Cerebellar cortex (tissue), 1 donor: ENCODE results near the gene RAPGEF4.

Source experiments
- DNase-seq: peaks from one replicate; pipeline ENCODE4 v3.0.0-alpha.2; 2015; ENCODE audit warnings: low spot score

RAPGEF4 gene

DNA sequence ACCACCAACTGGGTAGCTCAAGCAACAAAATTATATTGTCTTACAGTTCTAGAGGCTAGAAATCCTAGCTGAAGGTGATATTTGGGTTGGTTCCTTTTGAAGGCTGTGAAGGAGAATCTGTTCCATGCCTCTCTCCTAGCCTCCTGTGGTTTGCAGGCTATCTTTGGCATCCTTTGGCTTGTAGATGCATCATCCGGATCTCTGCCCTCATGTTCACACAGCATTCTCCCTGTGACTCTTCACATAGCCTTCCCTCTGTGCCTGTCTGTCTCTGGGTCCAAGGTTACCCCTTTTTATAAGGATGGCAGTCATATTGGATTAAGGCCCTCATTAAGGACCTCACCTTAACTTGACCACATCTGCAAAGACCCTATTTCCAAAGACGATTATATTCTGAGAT is 261.4 kb downstream of the RAPGEF4 start:
- no peak for DNase-seq

- no peak for DNase-seq
These were observed 263.1 kb downstream of the RAPGEF4 start for GRCh38 chr2:172998547-172999272.

DNA sequence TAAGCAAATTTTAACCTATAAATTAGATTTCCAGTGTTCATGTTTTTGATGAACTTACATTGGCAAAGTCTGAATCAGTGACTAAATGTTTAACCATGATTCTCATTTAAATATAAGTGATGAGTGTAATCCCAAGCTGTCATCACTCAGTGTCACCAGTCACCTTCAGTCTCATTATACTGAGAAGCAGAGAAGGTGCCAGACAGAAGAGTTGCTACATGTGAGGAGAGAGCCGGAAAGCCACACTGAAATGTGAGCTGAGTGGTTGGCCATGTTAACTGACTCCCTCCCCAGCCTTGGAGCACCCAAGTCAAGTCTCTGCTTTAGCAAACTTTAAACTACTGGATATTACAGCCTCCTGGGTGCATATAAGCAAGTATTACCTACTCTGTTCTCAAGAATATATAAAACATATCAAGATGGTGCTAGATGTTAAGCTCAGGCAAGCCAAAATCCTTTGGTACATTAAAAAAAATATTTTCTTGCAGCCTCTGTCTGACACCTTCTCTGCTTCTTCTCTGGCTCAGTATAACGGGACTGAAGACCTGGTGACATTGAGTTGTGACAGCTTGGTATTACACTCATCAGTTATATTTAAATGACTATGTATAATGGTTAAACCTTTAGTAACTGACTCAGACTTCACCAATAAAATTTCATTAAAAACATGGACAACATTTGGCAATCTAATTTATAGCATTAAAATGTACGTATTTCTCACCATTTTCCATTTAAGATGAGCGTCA is 264.2 kb downstream of the RAPGEF4 start:
- DNase-seq, result no peak

DNA sequence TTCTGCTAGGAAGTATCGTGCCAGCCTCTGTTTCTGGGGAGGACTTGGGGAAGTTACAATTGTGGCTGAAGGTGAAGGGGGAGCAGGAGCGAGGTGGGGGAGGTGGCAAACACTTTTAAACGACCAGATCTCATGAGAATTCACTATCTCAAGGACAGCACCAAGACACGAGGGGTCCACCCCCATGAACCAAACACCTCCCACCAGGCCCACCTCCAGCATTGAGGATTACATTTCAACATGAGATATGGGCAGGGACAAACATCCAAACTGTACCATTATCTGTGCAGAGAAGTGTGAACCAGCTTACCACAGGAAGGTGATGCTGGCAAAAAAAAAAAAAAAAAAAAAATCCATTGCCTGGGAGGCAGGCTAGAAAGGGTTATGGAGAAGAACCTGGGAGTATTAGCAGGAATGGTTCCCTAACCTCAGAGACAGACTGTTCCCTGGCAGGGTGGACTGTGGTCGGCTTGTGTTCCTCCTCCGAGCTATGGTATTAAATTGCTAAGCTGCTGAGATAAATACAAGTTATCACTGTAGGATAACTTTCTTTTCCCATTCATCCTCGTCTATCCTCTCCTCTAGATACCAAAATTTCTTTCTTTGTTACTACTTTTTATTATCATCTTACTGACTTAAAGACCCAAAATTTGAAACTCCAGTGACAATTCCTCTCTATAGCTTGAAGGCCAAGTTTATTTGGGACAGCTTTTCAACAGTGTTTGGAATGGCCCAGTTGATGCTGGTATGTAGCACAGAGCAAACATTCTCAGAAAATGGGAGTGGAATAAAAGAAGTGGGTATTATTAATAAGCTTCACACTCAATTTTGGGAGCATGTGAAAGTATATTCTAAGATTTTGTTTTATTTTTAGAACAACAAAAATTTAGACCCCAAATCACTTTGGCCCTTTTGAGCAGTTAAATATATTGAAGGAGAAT is 266.3 kb downstream of the RAPGEF4 start:
- no peak for DNase-seq

DNA sequence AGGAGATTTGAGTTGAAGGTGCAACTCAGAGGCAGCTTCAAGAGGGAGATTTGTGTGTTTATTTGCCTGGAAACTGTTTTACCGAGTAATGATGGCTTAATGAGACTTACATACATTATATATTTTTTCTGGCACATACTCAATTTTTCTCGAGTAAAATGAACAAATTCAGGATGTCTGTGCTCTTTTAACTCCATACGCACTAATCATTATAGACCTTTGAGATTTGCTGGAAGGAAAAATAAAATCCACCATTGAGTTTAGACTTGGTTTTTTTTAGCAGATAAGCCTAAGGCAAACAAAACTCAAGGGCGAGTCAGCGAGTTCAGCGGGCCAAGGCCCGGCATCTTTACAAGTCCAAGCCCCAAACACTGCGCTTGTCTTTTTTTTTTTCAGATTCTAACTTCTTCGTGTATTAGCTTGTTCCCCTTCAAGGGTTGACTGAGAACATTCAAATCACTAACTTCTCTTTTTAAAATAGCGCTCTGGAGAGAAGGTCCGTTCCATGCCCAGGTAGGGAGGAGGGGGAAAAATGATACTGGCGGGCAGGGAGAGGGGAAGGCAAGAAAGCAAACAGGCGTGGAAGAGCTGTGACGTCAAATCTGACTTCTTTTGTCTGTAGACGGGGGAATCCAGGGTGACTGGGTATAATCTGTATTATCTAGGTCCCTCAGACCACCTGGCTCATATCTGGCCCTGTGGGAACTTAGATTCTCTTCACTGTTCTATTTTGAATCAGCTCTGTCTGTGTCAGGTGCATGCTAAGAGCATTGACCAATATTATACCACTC is 267.3 kb downstream of the RAPGEF4 start:
- DNase-seq, result no peak

DNA sequence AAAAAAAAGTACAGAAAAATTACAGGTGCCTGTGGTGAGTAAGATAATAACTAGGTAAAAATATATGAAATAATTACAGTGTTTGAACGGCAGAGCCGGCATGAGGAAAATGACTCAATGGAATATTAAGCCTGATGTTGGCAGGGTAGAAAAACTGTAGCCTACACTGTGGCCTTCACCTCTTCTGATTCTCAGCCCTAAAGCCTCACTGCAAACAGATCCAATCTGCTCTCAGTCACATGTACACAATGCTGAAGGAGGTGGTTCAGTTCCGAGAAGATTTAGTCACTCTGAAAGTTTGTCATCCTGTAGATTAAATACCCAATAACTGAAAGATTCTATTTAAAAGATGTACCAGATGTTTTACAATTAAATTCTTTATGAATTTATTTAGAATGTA is 273.1 kb downstream of the RAPGEF4 start:
- DNase-seq, result no peak

DNA sequence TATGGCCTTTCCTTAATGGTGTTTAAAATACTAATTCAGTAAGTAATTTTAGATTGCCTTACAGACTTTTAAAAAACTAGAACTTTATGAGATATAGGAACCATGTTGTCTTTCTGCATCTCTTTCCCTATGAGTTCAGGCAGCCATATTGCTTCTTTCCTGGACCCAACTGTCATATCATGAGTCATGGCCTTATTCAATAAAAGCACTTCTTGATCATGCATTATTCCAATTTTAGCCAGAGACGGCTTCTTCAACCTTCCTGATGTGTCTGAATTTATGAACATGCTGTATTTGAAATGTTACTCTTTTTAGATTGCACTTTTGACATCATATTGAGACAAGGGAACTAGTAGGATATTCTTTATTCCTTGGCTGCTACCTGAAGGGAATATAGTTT is 274.6 kb downstream of the RAPGEF4 start:
- no peak for DNase-seq

DNA sequence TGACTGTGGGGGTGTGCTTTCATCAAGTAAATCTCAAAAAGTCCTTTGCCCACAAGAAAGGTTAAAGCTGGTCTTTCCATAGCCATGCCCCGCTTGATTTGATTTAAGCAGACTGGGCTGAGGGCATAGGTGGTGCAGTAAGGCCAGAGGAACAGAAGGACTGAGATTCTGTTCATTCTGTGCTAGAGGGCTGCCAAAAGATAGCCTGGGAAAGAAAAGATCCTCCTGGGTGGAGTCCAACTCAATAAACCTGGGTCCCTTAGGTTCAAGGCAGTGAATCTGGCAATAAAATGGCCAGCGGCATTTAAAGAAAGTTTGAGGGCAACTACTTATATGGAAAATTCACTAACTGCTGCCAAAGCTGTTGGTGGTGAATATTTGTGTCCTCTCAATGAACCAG is 280.8 kb downstream of the RAPGEF4 start:
- DNase-seq, result peak; percentile 77

DNA sequence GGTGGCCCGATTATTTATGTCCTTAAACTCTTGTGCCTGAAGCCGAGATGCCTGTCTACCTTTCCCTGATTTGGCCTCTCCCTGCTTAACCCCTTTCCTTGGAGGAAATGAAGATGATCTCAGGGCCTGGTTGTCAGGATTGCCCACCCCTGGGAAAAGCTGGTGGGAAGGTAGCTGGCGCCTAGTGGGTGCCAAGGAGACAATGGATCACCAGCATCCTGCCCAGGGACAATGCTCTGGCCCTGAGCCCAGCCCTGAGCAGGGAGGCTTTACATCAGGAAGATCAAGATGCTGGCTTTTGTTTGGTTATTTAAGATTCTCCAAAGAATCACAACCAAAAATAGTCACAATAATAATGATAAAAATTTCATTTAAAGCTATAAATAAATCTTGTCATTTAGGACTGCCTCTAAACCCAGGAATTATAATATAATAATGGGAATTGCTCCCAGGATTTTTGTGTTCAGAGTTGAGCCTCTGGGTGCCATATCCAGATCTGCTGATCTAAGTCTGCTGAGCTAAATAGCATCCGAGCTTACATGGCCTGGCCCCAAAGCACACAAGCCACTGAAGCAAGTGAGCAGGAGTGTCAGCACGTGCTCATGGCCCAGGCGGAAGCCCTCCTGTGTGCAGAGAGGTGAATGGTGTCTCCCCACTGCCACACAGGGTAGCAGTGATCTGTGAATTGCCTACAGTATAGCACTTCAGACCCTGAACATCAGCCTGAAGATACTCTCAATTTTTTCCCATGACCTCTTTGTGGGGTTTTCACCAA is 282.2 kb downstream of the RAPGEF4 start:
- no peak for DNase-seq

DNA sequence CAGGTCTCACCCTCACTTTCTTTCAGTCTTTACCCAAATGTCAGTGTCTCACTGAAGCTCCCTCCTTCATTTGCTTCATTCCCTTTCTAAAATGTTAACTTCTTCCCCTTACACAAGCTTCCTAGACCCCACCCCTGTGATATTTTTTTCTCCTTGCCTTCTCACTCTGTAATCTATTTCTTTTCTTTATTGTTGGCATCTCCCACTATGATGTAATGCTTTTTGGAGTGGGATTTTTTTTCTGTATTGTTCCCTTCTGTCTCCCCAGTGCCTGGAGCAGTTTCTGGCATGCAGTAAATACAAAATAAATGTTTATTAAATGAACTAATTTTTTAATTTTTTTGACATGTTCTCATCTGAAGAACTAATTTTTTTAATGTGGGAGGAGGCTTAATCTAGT is 284.1 kb downstream of the RAPGEF4 start:
- DNase-seq, result no peak

DNA sequence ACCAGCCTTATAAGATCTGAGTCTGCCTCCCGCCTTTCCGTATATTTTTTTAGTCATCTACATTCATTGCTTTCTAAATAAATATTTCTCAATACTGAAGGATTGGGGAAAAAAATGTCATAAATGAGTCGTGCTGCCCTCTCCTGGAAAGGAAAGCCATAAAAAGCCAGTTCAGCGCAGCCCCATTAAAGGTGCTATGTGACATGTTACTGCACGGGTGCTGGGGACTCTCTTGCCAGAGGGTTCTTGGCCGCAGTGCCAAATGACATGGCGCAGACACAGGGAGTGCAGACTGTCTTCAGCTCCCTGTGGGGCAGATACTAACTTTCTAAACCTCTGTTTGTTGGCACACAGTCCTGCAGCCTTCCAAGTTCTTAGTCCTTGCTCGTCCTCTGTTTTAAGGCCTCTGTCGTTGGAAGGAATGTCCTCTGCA is 286.3 kb downstream of the RAPGEF4 start:
- no peak for DNase-seq

DNA sequence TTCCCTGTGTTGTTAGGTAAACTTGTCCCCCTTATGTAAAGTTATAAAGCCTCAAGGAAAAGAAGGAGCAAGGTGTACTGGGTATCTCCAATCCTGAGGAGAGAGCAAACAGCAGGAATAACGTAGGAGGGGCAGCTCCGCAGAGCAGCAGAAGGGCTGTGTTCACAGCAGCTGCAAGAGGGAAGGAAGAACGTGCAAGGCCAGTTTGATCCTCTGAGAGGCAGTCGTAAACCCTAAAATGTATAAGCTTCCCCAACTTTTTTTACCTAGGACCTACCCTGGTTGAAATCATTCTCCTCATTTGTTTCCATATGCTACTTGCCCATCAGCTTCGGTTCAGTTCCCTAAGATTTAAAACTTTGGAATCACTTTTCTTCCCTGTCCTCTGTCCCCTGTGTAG is 288.1 kb downstream of the RAPGEF4 start:
- no peak for DNase-seq

DNA sequence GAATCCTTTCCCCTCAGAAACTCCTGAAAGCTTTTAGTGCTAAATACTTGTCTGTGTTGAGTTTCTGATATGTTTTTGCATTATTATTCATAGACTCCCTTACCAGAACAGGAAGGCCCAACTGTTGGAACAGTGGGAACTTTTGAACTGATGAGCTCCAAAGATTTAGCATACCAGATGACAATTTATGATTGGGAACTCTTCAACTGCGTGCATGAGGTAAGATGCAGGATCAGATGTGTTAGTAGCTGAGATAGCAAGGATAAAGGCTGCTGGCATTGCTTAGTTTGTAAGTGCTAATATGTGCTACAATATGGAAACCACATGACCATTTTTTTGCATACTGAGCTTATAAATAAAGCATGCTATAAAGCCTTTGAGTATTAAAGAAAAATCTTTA is 290.8 kb downstream of the RAPGEF4 start:
- no peak for DNase-seq

DNA sequence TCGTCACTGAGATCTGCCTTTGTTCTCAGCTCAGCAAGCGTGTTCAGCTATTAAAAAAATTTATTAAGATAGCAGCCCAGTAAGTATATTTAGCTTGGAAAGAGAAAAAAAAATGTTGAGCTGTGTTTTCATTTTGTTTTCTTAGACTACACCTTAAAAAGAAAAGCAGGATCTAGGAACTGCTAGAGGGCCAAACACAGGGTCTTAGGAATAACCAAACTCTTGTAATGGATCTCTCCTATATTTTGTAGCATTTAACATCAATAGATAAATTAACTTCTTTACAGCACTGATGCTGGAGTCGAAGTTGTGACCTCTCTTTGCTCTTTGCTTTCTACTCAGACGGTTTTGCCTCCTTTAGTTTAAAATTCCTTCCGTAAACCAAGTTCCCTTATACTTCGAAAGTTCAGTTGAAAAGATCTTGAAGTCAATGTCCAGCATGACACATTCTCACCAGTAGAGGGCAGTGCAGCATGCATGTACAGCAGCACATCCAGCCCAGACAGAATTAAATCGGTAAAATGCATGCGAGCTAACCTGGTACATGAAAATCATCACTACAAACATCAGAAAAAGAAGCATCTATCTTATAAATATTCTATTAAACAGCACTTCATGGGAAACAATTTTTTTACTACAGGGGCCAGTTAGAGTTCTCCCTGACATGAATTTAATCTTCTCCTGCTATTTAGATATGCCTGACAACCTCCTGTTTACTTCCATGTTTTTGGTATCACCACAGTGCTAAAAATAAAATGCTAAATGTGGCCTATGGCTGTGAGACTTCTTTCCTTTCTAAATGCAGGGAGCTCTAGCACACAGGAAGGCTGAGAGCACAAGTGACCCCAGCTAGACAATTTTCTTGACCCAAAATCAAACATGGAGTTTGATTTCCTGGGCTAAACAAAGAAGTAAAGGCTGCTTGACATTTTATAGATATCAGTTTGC is 291.8 kb downstream of the RAPGEF4 start:
- peak; percentile 89 for DNase-seq

GRCh38 chr2:173028141-173028540 is 292.5 kb downstream of the RAPGEF4 start:
- DNase-seq, result peak; percentile 42

DNA sequence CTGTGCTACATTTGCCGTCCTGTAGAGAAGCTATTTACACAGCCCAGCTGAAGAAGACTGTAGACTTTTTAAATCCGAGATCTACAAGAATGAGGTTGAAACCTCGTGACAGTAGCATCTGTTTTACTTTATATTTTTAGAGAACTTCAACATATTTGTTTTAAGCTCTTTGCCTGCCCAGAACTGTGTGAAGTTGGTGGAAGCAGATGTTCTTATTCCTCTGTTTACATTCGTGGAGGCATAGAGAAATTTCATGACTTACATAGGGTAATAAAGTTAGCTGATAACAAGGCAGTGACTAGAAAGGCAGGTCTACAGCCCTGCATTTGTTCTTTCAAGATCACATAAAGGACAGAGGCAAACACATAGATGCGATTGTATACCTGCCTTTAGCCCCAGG is 293.0 kb downstream of the RAPGEF4 start:
- DNase-seq, result no peak

- no peak for DNase-seq
These were observed 295.2 kb downstream of the RAPGEF4 start for GRCh38 chr2:173030561-173031490.

- DNase-seq, result no peak
These were observed 296.4 kb downstream of the RAPGEF4 start for GRCh38 chr2:173032032-173032431.

DNA sequence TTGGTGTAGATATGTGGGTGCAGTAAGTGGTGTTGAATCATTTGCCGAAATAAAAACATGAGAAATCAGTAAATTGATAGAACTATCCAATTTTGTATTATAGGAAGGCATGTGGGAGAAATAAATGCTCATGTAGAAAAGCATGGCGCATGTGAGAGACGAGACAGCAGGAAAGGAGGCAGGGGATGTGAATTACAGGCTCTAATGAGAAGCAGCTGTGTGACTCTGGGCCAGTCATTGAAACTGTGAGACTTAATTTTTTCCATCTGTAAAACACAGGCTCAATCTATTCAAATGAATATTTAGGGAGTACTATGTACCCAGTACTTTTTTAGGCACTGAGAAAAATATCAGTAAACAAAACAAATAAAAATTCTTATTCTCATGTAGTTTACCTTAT is 297.4 kb downstream of the RAPGEF4 start:
- no peak for DNase-seq
